Right forelimb (tissue), 1 donor: ENCODE measurements around the gene SUGCT.

Experiments used
- DNase-seq: peaks from one replicate; pipeline ENCODE4 v3.0.0-alpha.2; 2018

SUGCT gene

DNA sequence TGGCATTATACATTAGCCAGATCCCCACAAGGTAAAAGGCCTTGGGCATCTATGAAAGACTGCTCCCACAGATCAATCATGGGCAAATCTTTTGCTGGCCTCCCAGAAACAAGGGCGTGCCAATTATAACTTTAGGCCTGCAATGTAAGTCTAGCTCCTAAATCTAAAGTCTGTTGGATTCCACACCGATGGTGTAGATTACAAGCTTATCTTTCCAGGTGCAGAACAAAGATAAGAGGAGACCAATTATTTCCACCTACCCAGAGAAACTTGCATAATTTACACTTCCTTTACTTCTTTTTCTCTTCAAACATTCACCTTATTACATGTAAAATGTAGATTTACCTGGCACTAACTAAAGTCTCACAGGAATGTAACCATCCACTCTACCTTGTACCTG is 713.1 kb downstream of the SUGCT start:
- DNase-seq = no peak

DNA sequence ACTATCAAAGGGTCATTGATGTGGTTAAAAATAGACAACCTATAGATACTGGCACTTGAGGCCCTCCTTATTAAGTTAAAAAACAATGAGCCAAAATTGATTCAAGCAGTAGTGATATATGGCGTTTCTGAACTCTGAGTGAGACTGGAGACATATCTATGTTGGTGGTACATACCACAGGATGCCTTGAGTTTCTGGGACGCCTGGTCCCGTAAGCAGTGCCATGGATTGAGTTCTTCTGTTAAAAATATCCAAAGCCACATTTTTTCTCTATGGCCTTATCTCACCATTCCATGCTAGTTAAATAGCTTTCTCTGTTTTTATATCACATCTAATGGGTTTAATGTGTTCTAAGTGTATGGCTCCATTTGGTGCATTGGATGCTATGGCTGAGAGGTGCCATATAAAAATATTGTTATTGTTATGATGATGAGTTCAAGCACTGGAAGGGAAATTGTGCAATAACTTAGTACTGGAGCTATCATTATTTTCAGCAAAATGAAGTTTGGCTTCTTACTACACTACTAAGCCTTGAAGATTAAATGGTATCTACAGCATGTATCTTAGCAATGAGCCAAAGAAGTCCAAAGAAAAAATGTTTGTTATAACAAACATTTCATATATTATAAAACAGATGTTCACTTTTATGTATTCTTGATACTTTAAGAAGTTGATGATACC is 713.9 kb downstream of the SUGCT start:
- DNase-seq = no peak

DNA sequence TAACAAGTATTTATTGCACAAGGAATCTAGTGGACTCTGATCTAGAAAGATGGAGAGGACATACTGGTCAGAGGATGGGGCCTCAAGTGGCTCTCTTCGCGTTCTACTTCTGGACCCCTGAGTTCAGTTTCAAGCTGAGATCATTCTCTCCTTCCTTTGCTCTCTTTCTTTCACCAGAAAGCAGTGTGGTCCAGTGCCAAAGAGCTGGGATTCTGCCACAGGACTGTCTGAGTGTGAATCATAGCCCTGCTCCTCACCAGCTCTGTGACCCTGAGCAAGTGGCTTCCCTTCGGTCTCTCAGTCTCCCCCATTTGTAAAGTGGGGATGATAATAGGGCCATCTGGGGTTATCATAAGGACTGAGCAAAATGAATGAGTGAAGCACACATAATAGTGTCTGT is 715.2 kb downstream of the SUGCT start:
- no peak for DNase-seq

DNA sequence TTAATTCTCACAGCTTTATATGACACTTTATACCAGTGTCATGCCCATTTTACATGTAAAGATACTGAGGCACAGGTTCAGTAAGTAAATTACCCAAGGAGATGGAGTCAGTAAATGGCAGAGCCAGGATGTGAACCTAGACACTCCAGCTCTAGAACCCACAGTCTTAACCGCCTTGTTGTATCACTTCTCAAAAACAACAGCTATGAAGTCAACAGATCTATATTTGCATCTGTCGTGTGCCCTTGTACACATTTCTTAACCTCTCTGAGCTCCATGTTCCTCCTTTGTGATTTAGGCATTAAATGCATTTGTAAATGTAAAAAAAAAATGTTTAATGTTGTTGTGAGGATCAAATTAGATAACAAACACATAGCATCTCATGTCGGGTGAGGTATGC is 716.2 kb downstream of the SUGCT start:
- DNase-seq = no peak

DNA sequence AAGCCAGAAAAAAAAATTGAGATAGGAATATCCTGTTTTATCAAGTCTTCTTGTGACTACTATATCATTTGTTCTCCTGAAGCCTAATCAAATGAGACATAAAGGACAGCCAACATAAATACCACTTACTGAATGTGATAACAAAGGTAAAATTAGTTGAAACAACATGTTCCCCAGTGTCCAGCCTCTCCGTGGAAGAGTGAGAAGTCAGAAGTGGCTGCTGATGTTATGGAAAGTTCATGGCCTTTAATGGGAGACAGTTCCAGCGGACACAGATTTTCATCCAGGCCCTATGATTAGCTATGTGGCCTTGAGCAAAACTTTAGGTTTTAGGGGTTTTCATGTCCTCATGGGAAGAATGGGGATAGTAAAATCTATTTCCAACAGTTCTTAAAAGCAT is 724.3 kb downstream of the SUGCT start:
- no peak for DNase-seq

DNA sequence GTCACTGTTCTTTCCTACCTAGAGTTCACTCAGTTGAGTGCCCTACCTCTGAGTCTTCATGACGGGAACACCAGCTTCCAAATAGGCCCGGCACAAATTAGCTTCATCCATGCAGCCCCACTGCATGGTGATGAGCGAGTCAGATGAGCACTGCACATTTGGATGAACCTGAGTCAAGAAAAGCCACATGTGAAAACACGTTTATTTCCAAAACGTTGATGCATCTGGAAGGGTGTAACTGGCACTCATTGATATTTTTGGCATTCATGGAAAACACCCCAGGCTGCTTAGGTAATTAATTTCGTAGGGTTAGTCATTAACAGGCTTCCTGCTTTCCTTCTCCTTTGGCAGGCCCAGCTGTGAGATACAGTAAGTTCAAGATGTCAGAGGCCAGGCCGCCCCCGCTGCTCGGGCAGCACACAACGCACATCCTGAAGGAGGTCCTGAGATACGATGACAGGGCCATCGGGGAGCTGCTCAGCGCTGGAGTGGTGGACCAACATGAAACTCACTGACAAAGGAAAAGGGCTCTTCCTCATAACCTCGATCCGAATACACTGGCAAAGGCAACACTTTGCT is 725.2 kb downstream of the SUGCT start:
- no peak for DNase-seq

DNA sequence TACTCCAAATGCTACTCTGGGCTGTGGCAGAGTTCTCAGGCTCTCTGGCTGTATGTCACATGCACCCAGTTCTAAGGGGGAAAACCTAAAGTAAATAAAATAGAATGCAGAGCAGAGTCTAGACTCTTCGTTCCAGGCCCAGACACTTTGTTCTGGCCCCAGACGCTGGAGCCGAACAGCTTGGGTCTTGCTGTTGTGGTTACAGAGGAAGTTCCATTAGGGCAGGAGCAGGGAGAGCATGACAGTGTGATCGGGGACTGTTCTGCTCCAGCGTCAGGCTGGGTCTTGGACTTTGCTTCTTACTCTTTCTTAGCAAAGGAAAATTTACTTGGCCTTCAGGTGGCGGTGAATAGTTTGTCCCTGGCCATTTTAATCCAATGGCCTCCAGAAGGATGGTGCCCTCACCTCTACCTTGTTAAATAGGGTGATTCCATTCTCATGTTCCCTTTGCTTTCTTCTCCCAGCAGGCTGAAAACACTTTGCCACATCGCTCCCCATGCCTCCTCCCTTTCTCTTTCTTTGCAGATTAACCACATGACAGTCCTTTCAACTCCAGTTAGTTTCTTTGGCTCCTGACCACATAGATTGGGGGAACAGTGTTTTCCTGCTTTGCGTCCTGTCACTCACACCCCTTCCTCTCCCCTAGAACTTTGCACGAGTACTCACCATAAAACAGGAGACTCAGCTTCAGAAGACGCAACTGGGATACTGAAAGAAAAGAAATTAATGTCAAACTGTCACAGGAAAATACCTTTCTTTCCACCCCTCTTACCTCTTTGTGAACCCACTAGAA is 730.8 kb downstream of the SUGCT start:
- no peak for DNase-seq

DNA sequence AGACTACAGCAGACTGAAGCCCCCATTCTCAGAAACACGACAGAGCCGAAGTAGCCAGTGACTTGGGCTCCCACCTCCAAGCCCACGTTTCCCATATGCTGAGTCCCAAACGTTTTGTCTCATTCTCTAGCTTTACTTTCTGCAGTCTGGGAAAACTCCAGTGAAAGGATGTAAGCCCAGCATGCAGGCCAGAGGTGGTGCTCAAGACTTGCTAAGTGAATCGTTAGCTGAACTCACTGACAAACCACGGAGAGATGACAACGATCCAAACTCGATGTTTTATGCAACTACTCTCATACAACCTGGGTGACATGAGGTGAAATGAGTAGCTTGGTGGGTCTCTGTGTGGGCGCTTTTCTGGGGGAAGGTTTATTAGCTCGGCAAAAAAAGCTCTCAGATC is 731.8 kb downstream of the SUGCT start:
- DNase-seq = no peak

DNA sequence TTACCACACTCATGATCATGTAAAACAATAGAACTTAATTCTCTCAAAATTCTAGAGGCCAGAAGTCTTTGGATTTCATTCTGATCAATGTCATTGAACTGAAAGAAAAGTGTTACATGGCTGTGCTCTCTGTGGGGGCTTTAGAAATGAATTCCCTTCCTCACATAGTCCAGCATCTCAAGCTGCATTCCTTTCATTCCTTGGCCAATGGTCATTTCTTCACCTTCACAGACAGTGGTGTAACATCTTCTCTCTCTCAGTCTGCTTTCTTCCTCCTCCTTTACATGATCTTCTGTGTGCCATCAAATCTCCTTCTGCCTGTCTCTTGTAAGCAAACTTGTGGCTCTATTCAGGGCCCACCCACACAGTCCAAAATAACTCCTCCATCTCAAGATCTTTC is 735.3 kb downstream of the SUGCT start:
- DNase-seq = no peak

DNA sequence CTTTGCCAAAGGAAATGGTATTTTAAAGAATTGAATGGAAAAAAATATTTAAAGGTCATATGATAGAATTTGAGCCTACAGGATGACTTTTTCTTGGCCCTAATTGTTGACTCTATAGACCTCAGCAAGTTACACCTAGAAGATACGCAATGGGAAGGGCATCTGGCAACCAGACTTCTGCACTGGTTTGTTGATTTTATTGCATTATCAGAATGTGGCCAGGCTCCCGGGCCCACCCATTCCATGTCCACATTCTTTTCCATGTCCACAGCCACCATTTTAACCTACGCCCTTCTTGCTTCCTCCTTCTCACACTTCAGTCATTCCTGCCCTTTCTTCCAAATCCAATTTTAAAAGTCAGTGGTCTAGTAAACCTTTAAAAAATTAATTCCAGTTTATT is 738.4 kb downstream of the SUGCT start:
- DNase-seq = no peak

DNA sequence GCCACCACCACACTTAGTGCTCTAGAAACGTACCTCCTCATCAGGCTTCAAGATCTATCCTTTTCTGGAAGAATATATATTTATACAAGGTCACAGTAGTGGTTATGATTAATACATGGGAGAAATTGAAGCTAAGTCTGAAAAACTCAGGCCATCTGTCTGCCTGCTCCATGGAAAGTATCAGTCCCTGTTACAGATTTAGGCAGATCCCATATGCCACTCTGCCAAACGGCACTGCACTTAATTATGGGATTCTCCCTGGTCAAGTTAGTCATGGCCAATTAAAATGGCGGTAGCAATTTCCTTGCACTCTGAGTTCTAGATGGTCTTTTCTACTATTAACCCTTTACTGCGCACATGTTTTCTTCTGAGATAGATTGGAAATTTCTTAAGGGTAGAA is 740.0 kb downstream of the SUGCT start:
- no peak for DNase-seq

DNA sequence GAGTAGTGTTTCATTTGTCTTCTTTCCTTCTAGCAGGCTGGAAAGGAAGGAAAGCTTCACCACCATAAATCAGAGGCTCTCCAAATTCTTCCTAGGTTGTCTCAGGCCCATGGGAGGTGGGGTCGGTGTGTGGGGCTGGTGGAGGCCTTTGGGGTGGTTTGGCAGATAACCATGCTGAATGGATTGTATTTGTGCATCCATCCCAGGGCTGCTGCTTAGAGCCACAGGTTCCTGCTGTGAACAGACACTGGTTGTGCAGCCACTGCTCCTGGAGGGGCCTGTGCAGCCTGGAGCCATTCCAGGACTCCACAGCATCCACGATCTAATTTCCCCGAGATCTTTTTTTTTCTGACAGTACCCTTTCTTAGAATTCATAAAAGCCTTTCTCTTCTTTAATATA is 741.8 kb downstream of the SUGCT start:
- DNase-seq = no peak

DNA sequence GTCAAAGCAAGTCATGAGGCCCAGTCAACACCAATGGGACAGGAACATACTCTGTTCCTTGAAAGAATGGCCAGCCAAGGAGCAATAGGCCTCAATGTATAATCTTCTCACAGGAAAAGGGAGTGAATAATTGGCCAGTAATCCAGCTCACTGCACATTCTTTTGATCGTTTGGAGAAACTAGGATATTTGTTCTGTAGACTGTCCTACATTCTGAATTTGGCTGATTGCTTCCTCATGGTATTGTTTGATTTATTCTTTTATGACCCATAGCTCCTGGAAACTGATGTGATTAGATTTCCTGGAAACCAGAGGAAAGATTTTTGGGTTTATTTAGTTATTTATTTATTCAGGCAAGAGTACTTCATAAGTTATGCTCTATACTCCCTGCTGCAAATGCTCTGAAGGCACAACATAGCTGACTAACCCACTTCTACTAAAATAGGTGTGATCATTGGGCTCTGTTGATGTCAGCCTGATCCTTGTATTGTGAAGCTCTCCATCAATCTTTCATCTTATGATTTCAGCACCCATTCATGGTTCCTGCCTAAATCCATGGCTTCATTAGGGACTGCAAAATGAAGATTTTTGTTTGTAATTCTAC is 745.2 kb downstream of the SUGCT start:
- no peak for DNase-seq

DNA sequence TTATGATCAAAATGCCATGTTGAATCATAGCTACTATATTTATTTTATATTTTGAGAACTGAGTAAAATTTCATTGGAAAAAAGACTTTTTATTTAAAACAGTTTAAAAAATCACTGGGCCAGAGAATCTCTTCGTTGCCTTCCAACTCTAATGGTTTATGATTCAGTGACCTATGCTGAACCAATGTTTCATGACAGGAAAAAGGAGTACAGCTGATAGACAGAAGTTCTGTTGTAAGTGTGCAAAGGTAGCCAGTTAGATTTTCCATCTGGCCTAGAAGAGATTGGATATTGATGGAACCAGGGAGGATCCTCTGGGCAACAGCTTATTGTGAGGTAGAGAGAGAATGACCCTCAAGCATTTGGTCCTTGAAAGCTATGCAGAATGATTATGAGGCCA is 745.8 kb downstream of the SUGCT start:
- DNase-seq = no peak

DNA sequence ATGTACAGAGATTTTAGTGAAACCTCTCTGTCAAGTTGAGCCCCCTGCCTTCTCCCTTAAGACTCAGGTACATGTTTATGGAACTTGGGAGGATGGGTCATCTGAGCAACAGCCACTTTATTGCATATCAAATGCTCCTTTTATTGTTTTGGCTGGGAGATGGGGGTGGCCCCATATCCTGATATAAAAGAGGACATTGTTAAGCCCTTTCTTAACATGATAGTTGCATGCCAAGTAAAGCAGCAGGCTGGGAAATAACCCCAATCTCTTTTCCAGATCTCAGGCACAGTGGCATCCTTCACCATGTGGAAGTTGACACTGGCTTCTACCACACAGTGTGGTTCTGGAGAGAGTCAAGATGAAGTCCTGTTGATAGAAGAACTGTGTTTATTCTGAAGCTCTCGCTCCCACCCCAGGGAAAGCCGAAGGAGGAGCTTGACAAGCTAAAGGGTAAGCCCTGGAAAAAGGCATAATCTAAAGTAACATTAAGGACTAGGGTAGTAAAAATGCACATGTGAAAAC is 746.7 kb downstream of the SUGCT start:
- DNase-seq = no peak

DNA sequence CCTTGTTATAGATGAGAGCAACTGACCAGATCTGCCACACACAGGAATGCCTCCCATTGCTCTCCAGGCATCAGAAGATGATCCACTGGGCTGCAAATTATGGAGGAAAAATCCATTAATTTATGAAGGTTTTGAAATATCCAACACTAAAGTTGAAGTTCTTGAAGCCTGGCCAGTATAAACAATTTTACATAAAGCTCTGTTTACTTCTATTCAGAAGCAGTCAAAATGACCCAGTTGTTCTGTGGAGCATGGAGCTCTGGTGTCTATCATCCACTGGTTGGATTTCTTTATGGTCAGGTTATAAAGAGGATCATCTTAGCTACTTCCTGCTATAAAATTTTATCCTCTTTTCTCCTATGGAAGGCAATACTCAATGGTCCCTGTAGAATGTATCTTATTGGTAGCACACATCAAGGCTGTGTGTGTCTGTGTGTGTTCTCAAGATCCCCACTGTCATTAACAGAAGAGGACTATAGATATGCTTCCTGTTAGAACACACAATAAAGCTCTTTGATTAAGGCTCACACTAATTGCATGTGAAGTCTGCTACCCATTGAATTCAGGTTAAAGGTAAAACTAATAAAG is 747.4 kb downstream of the SUGCT start:
- no peak for DNase-seq

DNA sequence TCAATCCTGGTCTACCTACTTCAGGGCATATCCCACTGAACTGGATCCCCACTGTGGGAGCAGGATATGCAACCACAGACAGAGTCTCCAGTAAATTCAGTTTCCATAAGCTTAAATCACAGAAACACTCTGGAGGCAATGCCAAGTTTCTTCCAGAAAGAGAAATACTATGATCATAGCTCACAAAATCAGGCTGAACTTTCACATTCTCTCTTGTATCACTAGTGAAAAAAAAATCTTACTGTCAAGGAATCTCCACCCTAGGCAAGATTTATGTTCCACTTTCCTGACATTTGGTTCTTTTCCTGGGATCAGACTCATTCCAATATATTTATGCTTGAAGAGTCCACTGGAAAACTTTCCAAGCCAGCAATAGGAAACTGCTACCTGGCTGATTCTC is 749.0 kb downstream of the SUGCT start:
- no peak for DNase-seq

DNA sequence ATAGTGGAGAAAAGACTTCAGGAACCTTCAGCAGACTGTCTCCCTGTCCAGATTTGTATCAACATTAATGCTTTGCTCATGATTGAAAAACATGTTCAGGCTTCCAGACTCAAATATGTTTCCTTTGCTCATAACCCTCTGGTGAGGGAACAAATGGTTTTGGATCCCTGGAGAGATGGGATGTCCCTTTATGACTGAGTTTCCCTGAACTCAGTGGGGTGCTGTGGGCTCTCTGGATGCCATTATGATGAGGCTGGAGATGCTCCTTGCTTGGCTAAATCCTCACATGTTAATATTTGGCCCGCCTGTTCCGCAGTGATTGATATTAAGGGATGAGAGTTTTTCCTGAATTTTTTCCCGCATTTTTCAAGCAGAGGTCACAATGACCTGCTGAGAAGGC is 749.4 kb downstream of the SUGCT start:
- no peak for DNase-seq

DNA sequence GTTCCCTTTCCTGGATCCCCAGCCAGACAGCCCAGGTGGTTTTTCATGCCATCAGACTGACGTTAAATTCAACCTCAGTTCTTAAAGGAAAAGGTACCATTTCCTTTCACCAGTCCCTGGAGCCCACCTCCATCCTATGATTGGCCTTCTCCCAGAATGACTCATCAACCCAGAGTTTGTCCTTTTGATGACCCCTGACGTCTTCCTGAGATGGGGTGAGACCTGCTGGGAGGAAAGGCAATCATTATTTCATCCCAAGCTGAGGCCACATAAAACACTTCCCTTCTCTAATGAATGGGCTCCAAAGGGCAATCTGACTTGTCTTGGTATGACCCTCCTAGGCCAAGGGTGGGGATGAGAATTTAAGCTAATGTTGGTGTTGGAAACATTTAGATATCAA is 750.7 kb downstream of the SUGCT start:
- DNase-seq = no peak

DNA sequence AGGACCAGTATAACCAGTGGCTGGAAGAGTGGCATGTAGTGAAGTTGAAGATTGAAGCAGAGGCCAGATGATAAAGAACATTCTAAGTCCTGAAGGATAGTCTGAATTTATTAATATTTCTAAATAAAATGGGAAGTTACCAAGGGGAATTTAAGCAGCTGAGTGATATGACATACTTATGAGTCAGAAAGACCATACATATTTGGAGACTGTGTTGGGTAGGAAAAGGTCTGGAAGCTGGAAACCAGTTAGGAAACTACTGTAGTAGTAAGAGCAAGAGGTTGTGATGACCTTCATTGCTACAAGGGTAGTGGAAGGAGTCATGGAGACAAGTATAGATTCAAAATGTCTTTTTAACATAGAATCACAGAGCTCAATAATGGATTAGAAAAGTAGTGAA is 752.3 kb downstream of the SUGCT start:
- no peak for DNase-seq

DNA sequence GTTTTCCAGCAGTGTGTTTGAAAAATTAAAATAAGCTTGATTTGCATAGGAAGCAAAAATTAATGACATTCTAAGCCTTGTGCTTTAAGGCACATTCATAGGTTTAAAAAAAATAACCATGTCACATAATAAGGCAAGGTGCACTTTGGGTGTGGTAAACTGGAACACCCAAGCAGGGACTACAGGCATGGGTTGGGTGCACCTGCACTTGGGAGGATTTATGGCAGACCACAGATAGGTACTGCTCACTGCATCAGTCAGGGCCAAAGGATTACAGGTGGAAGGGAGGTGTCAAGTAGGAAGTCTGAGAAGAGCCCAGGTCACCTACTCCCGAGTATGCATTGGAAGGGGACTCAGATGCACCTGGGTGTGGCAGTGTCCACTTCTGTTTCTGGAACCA is 753.7 kb downstream of the SUGCT start:
- DNase-seq = no peak

DNA sequence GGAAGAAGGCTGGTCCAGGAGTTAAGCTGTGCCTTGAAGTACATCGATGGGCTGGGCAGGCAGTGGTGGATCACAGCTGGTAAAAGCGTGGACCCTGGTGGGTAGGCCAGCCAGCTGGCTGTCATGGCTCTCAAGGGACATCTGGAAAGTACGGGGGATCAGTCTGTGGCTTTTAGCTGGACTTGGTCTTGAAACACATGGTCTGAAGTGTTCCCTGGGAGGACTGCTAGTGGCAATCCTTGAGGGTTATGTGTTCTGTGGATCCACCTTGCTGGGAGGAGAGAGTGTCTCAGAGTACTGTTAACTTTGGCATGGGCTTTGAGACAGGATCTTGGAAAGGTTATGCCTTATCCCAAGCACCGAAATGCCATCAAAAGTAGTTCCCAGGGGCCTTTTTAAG is 754.3 kb downstream of the SUGCT start:
- DNase-seq = no peak

DNA sequence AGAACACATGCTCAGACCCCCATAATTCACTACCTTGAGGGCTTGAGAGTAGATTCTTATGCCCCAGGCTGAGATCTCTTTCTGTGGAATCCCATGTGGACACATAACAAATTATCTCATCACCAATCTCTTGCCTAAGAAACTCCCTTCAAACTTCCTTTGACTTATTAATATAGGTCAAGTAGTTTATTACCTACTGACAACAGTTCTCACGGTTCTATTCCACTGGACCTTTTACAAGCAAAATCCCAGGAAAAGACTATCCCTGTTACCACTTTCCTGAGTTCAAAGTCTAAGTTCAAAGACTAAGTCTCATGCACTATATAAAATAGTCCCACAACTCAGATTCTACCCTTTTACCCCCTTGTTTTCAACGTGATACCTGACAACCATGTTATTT is 754.7 kb downstream of the SUGCT start:
- DNase-seq = no peak
